Activated T-helper 1 cell treated with anti-CD3 and anti-CD28 coated beads, Interleukin-12 subunit alpha, Interleukin-12 subunit beta, Interleukin-2, Interleukin-4 antibody, amounts not matched to agents 30 ng/mL and 10 ng/mL and 1 ng/mL, durations not matched to agents 14 hours and 24 hours and 36 hours (primary cell): ENCODE measurements around the gene DYNLT4. TPM values are rescaled to one million over a fixed set of nuclear protein-coding genes. Genes with fewer than 3 reads are reported as not detected.

Experiments
- DNase-seq: peaks from one replicate; pipeline ENCODE4 v3.0.0; 2021; ENCODE audit warnings: low spot score
- H3K27ac Mint-ChIP-seq: one replicate; pipeline ENCODE4 v1.8.0; 2021; ENCODE audit warnings: mild to moderate bottlenecking, mixed read lengths
- H3K27me3 Mint-ChIP-seq: one replicate; pipeline ENCODE4 v1.8.0; 2022; ENCODE audit warnings: mild to moderate bottlenecking, moderate library complexity, mixed read lengths; ENCODE audit not compliant: insufficient read depth
- H3K36me3 Mint-ChIP-seq: one replicate; pipeline ENCODE4 v1.8.0; 2021; ENCODE audit warnings: low read depth, mixed read lengths
- H3K4me1 Mint-ChIP-seq: one replicate; pipeline ENCODE4 v1.8.0; 2021; ENCODE audit warnings: low read depth, mixed read lengths
- H3K4me3 Mint-ChIP-seq: one replicate; pipeline ENCODE4 v1.8.0; 2021; ENCODE audit warnings: mild to moderate bottlenecking, moderate library complexity, mixed read lengths
- H3K9me3 Mint-ChIP-seq: one replicate; pipeline ENCODE4 v1.8.0; 2021; ENCODE audit warnings: mixed read lengths
- intact Hi-C: fragments of 100-400 bp; cut with micrococcal nuclease; formaldehyde crosslinking; loops from one replicate; pipeline ENCODE4 v1.15.1; 2024
- total RNA-seq: library from RNA; stranded (reverse); gene quantifications from 2 replicates; pipeline ENCODE4 v1.2.3, GENCODE V29; 2022

DYNLT4 gene, protein sequence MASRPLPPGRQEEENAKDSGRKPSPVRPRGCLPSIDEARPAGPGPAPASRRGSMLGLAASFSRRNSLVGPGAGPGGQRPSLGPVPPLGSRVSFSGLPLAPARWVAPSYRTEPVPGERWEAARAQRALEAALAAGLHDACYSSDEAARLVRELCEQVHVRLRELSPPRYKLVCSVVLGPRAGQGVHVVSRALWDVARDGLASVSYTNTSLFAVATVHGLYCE
- total RNA-seq, result 0.44 TPM in 1 of 2 replicates, not detected in the other

DNA sequence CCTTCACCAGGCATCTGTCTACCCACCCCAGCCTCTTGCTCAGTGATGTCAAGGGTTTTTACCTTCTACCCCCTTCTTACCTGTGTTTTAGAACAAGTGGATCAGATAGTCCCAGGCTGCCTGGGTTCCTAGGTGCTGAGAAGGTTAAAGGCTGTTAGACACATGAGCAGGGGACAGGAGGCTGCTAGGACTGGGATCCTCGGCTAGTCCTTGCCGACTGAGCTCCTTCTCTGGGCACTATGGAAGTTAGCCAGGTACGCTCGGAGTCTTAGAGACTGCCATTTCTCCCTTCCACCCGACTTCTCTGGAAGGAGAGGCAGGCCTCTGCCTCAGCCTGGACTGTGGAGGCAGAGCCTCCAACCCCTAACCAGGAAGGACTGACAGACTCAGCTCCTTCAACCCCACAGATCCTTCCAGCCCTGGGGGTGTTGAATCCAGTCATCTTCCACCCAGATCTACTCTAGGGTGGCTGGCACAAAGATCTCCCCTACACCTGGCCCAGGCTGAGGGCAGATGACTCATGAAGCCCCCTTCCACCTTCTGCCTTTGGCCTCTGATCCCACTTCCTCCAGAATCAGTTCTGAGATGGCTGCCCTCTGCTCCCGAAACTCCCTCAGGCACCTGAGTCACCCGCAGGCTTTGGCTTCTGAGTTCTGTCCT is at the start of gene DYNLT4:
Gene DYNLT4, minus strand, starts transcription at position 648 of the 660 bp plus-strand sequence. CDS start 683 bp downstream, outside the sequence.
- H3K36me3 Mint-ChIP-seq, result peaks cover 59% of the 10 kb centered on the region
- H3K4me3 Mint-ChIP-seq, result peak within 1 kb of the TSS; percentile 68
- peaks cover 87% of the 10 kb centered on the region for H3K4me1 Mint-ChIP-seq
- peak within 1 kb of the TSS; percentile 99 for H3K27ac Mint-ChIP-seq
- H3K27me3 Mint-ChIP-seq, result no peaks in the 10 kb centered on the region
- DNase-seq, result no peak
- no peaks in the 10 kb centered on the region for H3K9me3 Mint-ChIP-seq
- intact Hi-C loops, result loop anchor here (5.0 to 10.0 kb wide), 4 partner anchors 685 to 835 kb away; partner anchors contain the start of genes ATP6V0B, DPH2, NASP and PRDX1

- DNase-seq, result no peak
- Mint-ChIP-seq H3K36me3 (peaks cover 24% of the 10 kb centered on the region), H3K27me3 (no peaks in the 10 kb centered on the region), H3K4me3 (no peak overlapping the region), H3K27ac (no peak overlapping the region), H3K9me3 (no peaks in the 10 kb centered on the region), H3K4me1 (no peaks in the 10 kb centered on the region)
- intact Hi-C loops, result no loop called here
Measured at GRCh38 chr1:44855742-44856141, 48.6 kb upstream of the DYNLT4 start.

GRCh38 chr1:44854970-44855369 is 47.8 kb upstream of the DYNLT4 start:
- no peak for DNase-seq
- H3K4me3 Mint-ChIP-seq, result no peak overlapping the region
- no peaks in the 10 kb centered on the region for H3K27me3 Mint-ChIP-seq
- intact Hi-C loops, result no loop called here
- H3K36me3 Mint-ChIP-seq, result peaks cover 29% of the 10 kb centered on the region
- peaks cover under 1% of the 10 kb centered on the region for H3K4me1 Mint-ChIP-seq
- no peak overlapping the region for H3K27ac Mint-ChIP-seq
- H3K9me3 Mint-ChIP-seq, result no peaks in the 10 kb centered on the region

GRCh38 chr1:44853201-44853600 is 46.0 kb upstream of the DYNLT4 start:
- Mint-ChIP-seq H3K36me3 (peaks cover 35% of the 10 kb centered on the region), H3K27ac (no peak overlapping the region)

GRCh38 chr1:44851308-44851707 is 44.2 kb upstream of the DYNLT4 start:
- DNase-seq, result no peak
- intact Hi-C loops, result no loop called here
- Mint-ChIP-seq H3K4me1 (peaks cover 6% of the 10 kb centered on the region), H3K9me3 (no peaks in the 10 kb centered on the region), H3K27me3 (no peaks in the 10 kb centered on the region), H3K27ac (peak overlapping the region; percentile 5), H3K36me3 (peaks cover 30% of the 10 kb centered on the region), H3K4me3 (no peak overlapping the region)

More at GRCh38 chr1:44853201-44853600, 46.0 kb upstream of the DYNLT4 start:
- Mint-ChIP-seq H3K4me1 (peaks cover 6% of the 10 kb centered on the region), H3K27me3 (no peaks in the 10 kb centered on the region), H3K9me3 (no peaks in the 10 kb centered on the region), H3K4me3 (no peak overlapping the region)
- intact Hi-C loops, result no loop called here
- DNase-seq, result no peak

- H3K4me3 Mint-ChIP-seq, result no peak overlapping the region
- H3K4me1 Mint-ChIP-seq, result peaks cover 6% of the 10 kb centered on the region
- DNase-seq, result no peak
- H3K27me3 Mint-ChIP-seq, result no peaks in the 10 kb centered on the region
- H3K9me3 Mint-ChIP-seq, result no peaks in the 10 kb centered on the region
- no peak overlapping the region for H3K27ac Mint-ChIP-seq
- intact Hi-C loops, result no loop called here
- H3K36me3 Mint-ChIP-seq, result peaks cover 30% of the 10 kb centered on the region
Measured at GRCh38 chr1:44849575-44850132, 42.5 kb upstream of the DYNLT4 start.

GRCh38 chr1:44848456-44849181 is 41.5 kb upstream of the DYNLT4 start:
- H3K27me3 Mint-ChIP-seq, result peaks cover 8% of the 10 kb centered on the region
- DNase-seq, result no peak
- intact Hi-C loops, result no loop called here
- H3K4me3 Mint-ChIP-seq, result no peak overlapping the region
- H3K9me3 Mint-ChIP-seq, result no peaks in the 10 kb centered on the region
- peaks cover 6% of the 10 kb centered on the region for H3K4me1 Mint-ChIP-seq
- peaks cover 31% of the 10 kb centered on the region for H3K36me3 Mint-ChIP-seq
- no peak overlapping the region for H3K27ac Mint-ChIP-seq

GRCh38 chr1:44847845-44848244 is 40.7 kb upstream of the DYNLT4 start:
- intact Hi-C loops, result no loop called here
- H3K27me3 Mint-ChIP-seq, result peaks cover 11% of the 10 kb centered on the region
- peaks cover 6% of the 10 kb centered on the region for H3K4me1 Mint-ChIP-seq
- no peak for DNase-seq
- no peaks in the 10 kb centered on the region for H3K9me3 Mint-ChIP-seq
- H3K4me3 Mint-ChIP-seq, result no peak overlapping the region
- H3K27ac Mint-ChIP-seq, result no peak overlapping the region
- H3K36me3 Mint-ChIP-seq, result peaks cover 26% of the 10 kb centered on the region

DNA sequence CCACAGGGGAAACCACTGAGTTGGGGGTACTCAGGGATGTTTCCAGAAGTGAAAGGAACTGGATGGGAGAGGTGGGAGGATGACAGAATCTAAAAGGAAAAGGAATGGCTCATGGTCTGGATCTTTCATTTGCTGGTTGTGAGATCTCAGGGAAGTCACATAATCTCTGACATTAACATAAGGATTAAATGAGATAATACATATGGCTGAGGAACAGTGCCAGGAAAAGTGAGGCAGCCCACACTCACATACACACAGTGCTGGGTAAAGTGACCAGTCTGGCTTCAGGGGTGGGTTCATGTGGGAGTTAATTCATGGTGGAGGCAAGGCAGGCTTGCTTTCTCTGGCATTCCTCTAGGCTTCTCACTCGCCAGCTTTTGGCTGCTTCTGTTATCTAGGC is 39.8 kb upstream of the DYNLT4 start:
- no peak overlapping the region for H3K27ac Mint-ChIP-seq
- no peak for DNase-seq
- H3K4me3 Mint-ChIP-seq, result no peak overlapping the region
- peaks cover 6% of the 10 kb centered on the region for H3K4me1 Mint-ChIP-seq
- intact Hi-C loops, result no loop called here
- no peaks in the 10 kb centered on the region for H3K9me3 Mint-ChIP-seq
- H3K36me3 Mint-ChIP-seq, result peaks cover 24% of the 10 kb centered on the region
- H3K27me3 Mint-ChIP-seq, result peaks cover 18% of the 10 kb centered on the region

- H3K4me3 Mint-ChIP-seq, result peak within 1 kb of the TSS; percentile 68
- no peaks in the 10 kb centered on the region for H3K9me3 Mint-ChIP-seq
- intact Hi-C loops, result no loop called here
- no peak for DNase-seq
- no peak within 1 kb of the TSS for H3K27ac Mint-ChIP-seq
- H3K27me3 Mint-ChIP-seq, result peaks cover 23% of the 10 kb centered on the region
- H3K4me1 Mint-ChIP-seq, result no peaks in the 10 kb centered on the region
- H3K36me3 Mint-ChIP-seq, result peaks cover 8% of the 10 kb centered on the region
Measured at GRCh38 chr1:44842862-44843655, 35.9 kb upstream of the DYNLT4 start, which contains the start of gene PTCH2. TSS of gene PTCH2 (minus strand) at chr1:44843253. CDS start at chr1:44842932, 321 bp downstream.

GRCh38 chr1:44842486-44842861 is 35.3 kb upstream of the DYNLT4 start:
- Mint-ChIP-seq H3K27me3 (peaks cover 23% of the 10 kb centered on the region), H3K9me3 (no peaks in the 10 kb centered on the region), H3K27ac (no peak overlapping the region), H3K4me3 (no peak overlapping the region), H3K36me3 (peaks cover 8% of the 10 kb centered on the region), H3K4me1 (no peaks in the 10 kb centered on the region)
- DNase-seq, result no peak
- intact Hi-C loops, result no loop called here

- Mint-ChIP-seq H3K4me3 (no peak overlapping the region), H3K27me3 (peaks cover 23% of the 10 kb centered on the region), H3K36me3 (peaks cover 8% of the 10 kb centered on the region), H3K27ac (no peak overlapping the region), H3K9me3 (no peaks in the 10 kb centered on the region), H3K4me1 (peaks cover 9% of the 10 kb centered on the region)
- intact Hi-C loops, result loop anchor here (5.0 kb wide), 1 partner anchor 148 kb away; the partner anchor contains the start of gene EIF2B3
- no peak for DNase-seq
Measured at GRCh38 chr1:44839576-44839975, 32.4 kb upstream of the DYNLT4 start.
